HCT116 (cell line): ENCODE measurements around the gene CHMP4B. TPM values are rescaled to one million over a fixed set of nuclear protein-coding genes. Genes with fewer than 3 reads are reported as not detected.

ENCODE experiments used
- ATAC-seq: fragments of 200-7000 bp; cut with Tn5 transposase; 2 replicates; pipeline ENCODE4 v1.9.1; 2020; ENCODE audit warnings: mild to moderate bottlenecking, moderate library complexity
- BruUV-seq: library from RNA; stranded (reverse); fragments of 400-500 nt; replicated peaks from 2 replicates; lab custom pipeline; 2021; lab: Mats Ljungman, UMichigan
- CTCF ChIA-PET: fragments of 300-600 bp; sonication (Branson Sonifier 250); formaldehyde crosslinking; loops from one replicate; lab custom pipeline; 2021; ENCODE audit warnings: antibody characterized with exemption; lab: Charles Lee
- POLR2A ChIA-PET: fragments of 300-600, 350-600 bp; sonication (Branson Sonifier 250); formaldehyde crosslinking; loops from one replicate; lab custom pipeline; 2021; ENCODE audit warnings: antibody characterized with exemption; lab: Charles Lee
- RAD21 ChIA-PET, 2 experiments: fragments of 300-600 bp; sonication (Branson Sonifier 250); formaldehyde crosslinking; loops; one replicate each; lab custom pipeline; 2023; ENCODE audit warnings: low total read pairs in 2 of 2; ENCODE audit not compliant: uncharacterized antibody in 2 of 2, unreplicated experiment in 2 of 2, low non-redundant PET in 1 of 2; lab: Charles Lee
- DNase-seq: peaks from one replicate; pipeline ENCODE4 v3.0.0-alpha.2; 2010; ENCODE audit warnings: low read depth, low spot score
- H2AFZ ChIP-seq: fragments of 200-600 bp; shearing (Covaris generic), sonication (generic); 2 replicates; pipeline ENCODE4 v1.6.1; 2017; ENCODE audit warnings: low read depth, mixed run types, mixed read lengths, antibody characterized with exemption, low read length; ENCODE audit not compliant: poor library complexity, severe bottlenecking
- H3K27ac ChIP-seq: 2 replicates; pipeline ENCODE4 v1.5.1; 2012; ENCODE audit warnings: low read depth, low read length
- H3K27me3 ChIP-seq: fragments of 200-600 bp; sonication (generic); 2 replicates; pipeline ENCODE4 v1.6.1; 2016; ENCODE audit warnings: mixed run types, low read length, mixed read lengths; ENCODE audit not compliant: insufficient read depth
- H3K36me3 ChIP-seq, 2 experiments: fragments of 200-500 bp in 1 of 2; fragments of 200-600 bp in 1 of 2; sonication (Bioruptor generic) in 1 of 2; sonication (generic) in 1 of 2; 2 replicates each; pipeline versions ENCODE4 v1.5.1 to v1.6.1; 2014 to 2016; ENCODE audit warnings: low read length in 2 of 2, inconsistent platforms in 1 of 2, mixed read lengths in 1 of 2, mixed run types in 1 of 2; ENCODE audit not compliant: insufficient read depth in 2 of 2, control insufficient read depth in 1 of 2
- H3K4me1 ChIP-seq, 2 experiments: fragments of 200-600 bp in 1 of 2; sonication (generic) in 1 of 2; 2 replicates each; pipeline versions ENCODE4 v1.5.1 to v1.6.1; 2012 to 2017; ENCODE audit warnings: low read length in 2 of 2, inconsistent platforms in 1 of 2, mild to moderate bottlenecking in 1 of 2, mixed read lengths in 1 of 2, mixed run types in 1 of 2, moderate library complexity in 1 of 2; ENCODE audit not compliant: insufficient read depth in 2 of 2, control insufficient read depth in 1 of 2
- H3K4me2 ChIP-seq: fragments of 200-600 bp; sonication (generic); 2 replicates; pipeline ENCODE4 v1.6.1; 2017; ENCODE audit warnings: mixed run types, low read length, mixed read lengths
- H3K4me3 ChIP-seq, 2 experiments: fragments of 200-600 bp in 1 of 2; sonication (generic) in 1 of 2; replicated peaks in 1 of 2; 2 replicates each; pipeline ENCODE4 v1.5.1; 2011 to 2016; ENCODE audit warnings: low read length in 2 of 2, control low read depth in 1 of 2, low read depth in 1 of 2, mild to moderate bottlenecking in 1 of 2, mixed read lengths in 1 of 2, mixed run types in 1 of 2
- H3K79me2 ChIP-seq: fragments of 200-600 bp; sonication (generic); 2 replicates; pipeline ENCODE4 v1.6.1; 2017; ENCODE audit warnings: mild to moderate bottlenecking, mixed run types, low read length, moderate library complexity, mixed read lengths; ENCODE audit not compliant: insufficient read depth
- H3K9ac ChIP-seq: fragments of 200-600 bp; sonication (generic); 2 replicates; pipeline ENCODE4 v1.6.1; 2016; ENCODE audit warnings: low read length, mixed read lengths
- H3K9me2 ChIP-seq: fragments of 200-600 bp; sonication (generic), shearing (Covaris generic); 2 replicates; pipeline ENCODE4 v1.6.1; 2017; ENCODE audit warnings: mixed run types, mild to moderate bottlenecking, moderate library complexity; ENCODE audit not compliant: insufficient read depth
- H3K9me3 ChIP-seq, 2 experiments: fragments of 200-500 bp in 1 of 2; fragments of 200-600 bp in 1 of 2; sonication (Bioruptor generic) in 1 of 2; sonication (generic) in 1 of 2; 2 replicates each; pipeline ENCODE4 v1.6.1; 2014 to 2017; ENCODE audit warnings: low read length in 2 of 2, mixed read lengths in 2 of 2, inconsistent platforms in 1 of 2, low read depth in 1 of 2, mild to moderate bottlenecking in 1 of 2, mixed run types in 1 of 2, moderate library complexity in 1 of 2; ENCODE audit not compliant: control insufficient read depth in 1 of 2, insufficient read depth in 1 of 2
- H4K20me1 ChIP-seq: fragments of 200-600 bp; sonication (generic), shearing (Covaris generic); 2 replicates; pipeline ENCODE4 v1.6.1; 2017; ENCODE audit warnings: mixed run types, mild to moderate bottlenecking, moderate library complexity; ENCODE audit not compliant: insufficient read depth
- EZH2 ChIP-seq: fragments of 200-600 bp; sonication (generic); IDR thresholded peaks from 2 replicates; pipeline ENCODE4 v1.6.1; 2017; ENCODE audit warnings: antibody characterized with exemption, mixed run types
- EZH2phosphoT487 ChIP-seq: fragments of 200-600 bp; IDR thresholded peaks from 2 replicates; pipeline ENCODE4 v1.6.1; 2018; ENCODE audit warnings: antibody characterized with exemption, borderline replicate concordance
- JUND ChIP-seq: IDR thresholded peaks from 2 replicates; pipeline ENCODE4 v1.6.1; 2012
- POLR2A ChIP-seq: IDR thresholded peaks from 2 replicates; pipeline ENCODE4 v1.7.0; 2011; ENCODE audit warnings: borderline replicate concordance; ENCODE audit not compliant: insufficient read depth, insufficient read length; ENCODE audit errors: extremely low read depth
- POLR2AphosphoS5 ChIP-seq: IDR thresholded peaks from 2 replicates; pipeline ENCODE4 v1.6.1; 2011; ENCODE audit warnings: mild to moderate bottlenecking, low read depth, low read length, moderate library complexity
- RAD21 ChIP-seq: IDR thresholded peaks from 2 replicates; pipeline ENCODE4 v1.6.1; 2012; ENCODE audit warnings: low read depth, mild to moderate bottlenecking
- REST ChIP-seq: IDR thresholded peaks from 2 replicates; pipeline ENCODE4 v1.6.1; 2012; ENCODE audit warnings: low read depth
- SRF ChIP-seq: IDR thresholded peaks from 2 replicates; pipeline ENCODE4 v1.6.1; 2012; ENCODE audit warnings: low read depth
- YY1 ChIP-seq: IDR thresholded peaks from 2 replicates; pipeline ENCODE4 v1.6.1; 2011; ENCODE audit warnings: low read length, low read depth, moderate library complexity, mild to moderate bottlenecking; ENCODE audit not compliant: insufficient replicate concordance; ENCODE audit errors: extremely low read depth
- ZBTB33 ChIP-seq: IDR thresholded peaks from 2 replicates; pipeline ENCODE4 v1.6.1; 2011; ENCODE audit warnings: mild to moderate bottlenecking, low read length, moderate library complexity; ENCODE audit not compliant: insufficient replicate concordance; ENCODE audit errors: extremely low read depth
- ZFX ChIP-seq: fragments of 450-650 bp; IDR thresholded peaks from 2 replicates; pipeline ENCODE4 v1.6.1; 2017
- ZNF274 ChIP-seq: fragments of 200-500 bp; sonication (Bioruptor generic); IDR thresholded peaks from 2 replicates; pipeline ENCODE4 v1.6.1; 2014; ENCODE audit warnings: mild to moderate bottlenecking, low read depth, low read length, inconsistent platforms
- intact Hi-C: fragments of 100-400 bp; cut with micrococcal nuclease; formaldehyde crosslinking; loops from 2 replicates; pipeline ENCODE4 v1.10.0; 2022
- total RNA-seq: library from RNA; stranded (reverse); gene quantifications from one replicate; pipeline ENCODE4 v1.2.1, GENCODE V29; 2021; ENCODE audit not compliant: unreplicated experiment

Gene CHMP4B
- total RNA-seq, 1 experiment from 2014 or later, result 56.9 TPM

DNA sequence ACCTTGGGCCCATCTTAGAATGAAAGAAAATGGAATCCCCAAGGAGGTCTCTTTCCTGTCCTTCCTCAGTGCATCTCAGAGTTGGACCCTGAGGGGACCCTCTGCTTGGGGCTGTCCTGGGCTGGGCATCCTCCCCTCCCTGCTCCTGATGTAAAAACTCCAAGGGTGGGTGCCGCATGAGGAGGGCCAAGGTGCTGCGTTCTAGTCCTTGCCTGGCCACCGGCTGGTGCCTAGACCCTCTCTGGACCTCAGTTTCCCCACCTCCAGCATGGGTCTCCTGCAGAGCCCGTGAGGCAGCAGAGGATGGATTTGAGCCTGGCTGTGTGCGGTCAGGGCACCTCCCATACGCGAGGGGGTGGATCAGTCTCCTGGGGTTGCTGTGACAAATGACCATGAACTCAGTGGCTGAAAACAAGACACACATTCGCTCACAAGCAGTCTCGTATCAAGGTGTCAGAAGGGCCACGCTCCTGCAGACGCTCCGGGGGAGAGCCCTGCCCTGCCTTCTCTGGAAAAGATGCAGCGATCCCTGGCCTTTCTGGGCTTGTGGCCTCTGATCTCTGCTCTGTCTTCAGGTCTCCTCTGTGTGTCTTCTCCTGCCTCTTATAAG lies 54.7 kb downstream of the CHMP4B start:
- RAD21 ChIA-PET, result no interaction called here

More for the DNA sequence above, 54.7 kb downstream of the CHMP4B start:
- Histone ChIP-seq H3K9me3 (no peaks in the 10 kb centered on the region), H3K9me2 (no peaks in the 10 kb centered on the region), H3K4me2 (no peak overlapping the region), H3K36me3 (no peaks in the 10 kb centered on the region), H4K20me1 (no peaks in the 10 kb centered on the region), H3K4me1 (peaks cover 0 to 7% of the 10 kb centered on the region in 2 experiments; a peak in 1 of 4 replicates), H3K4me3 (no peak overlapping the region), H3K27me3 (no peaks in the 10 kb centered on the region), H3K27ac (no peak overlapping the region), H3K9ac (no peak overlapping the region), H3K79me2 (no peaks in the 10 kb centered on the region), H2AFZ (no peak overlapping the region)
- ChIA-PET CTCF (no interaction called here), POLR2A (no interaction called here)
- no TSS peak for BruUV-seq
- intact Hi-C loops, result no loop called here
- TF ChIP-seq EZH2phosphoT487 (no peak), RAD21 (no peak), REST (no peak), JUND (no peak), EZH2 (no peak), YY1 (no peak), ZNF274 (no peak), ZFX (no peak), POLR2A (no peak), SRF (no peak), POLR2AphosphoS5 (no peak), ZBTB33 (no peak)
- ATAC-seq (no peak), DNase-seq (no peak)
